K562 (cell line): ENCODE results near the gene KLHL6. TPM values are rescaled to one million over a fixed set of nuclear protein-coding genes. Genes with fewer than 3 reads are reported as not detected.
A peak's percentile ranks its signal among the peaks of the same experiment; 100 is the strongest.

ENCODE experiments used
- BDP1 ChIP-seq: IDR thresholded peaks from 3 replicates; pipeline ENCODE4 v1.6.1; 2011; ENCODE audit not compliant: insufficient read length, insufficient read depth
- COPS2 ChIP-seq: fragments of 450-650 bp; conservative IDR thresholded peaks from 2 replicates; pipeline ENCODE4 v1.6.1; 2016; ENCODE audit warnings: mild to moderate bottlenecking, moderate library complexity
- DACH1 ChIP-seq: fragments of 450-650 bp; IDR thresholded peaks from 2 replicates; pipeline ENCODE4 v1.6.1; 2018; ENCODE audit not compliant: partially characterized antibody
- DPF2 ChIP-seq: fragments of 450-650 bp; IDR thresholded peaks from 2 replicates; pipeline ENCODE4 v1.6.1; 2016
- FOSL1 ChIP-seq: fragments of 200-800 bp; sonication (Bioruptor generic); conservative IDR thresholded peaks from 2 replicates; pipeline ENCODE4 v1.6.1; 2016; ENCODE audit warnings: missing genetic modification characterization, missing compliant biosample characterization
- GATA2 ChIP-seq: sonication (generic); formaldehyde crosslinking; IDR thresholded peaks from 2 replicates; pipeline ENCODE4 v1.4.0; 2020; ENCODE audit warnings: mild to moderate bottlenecking, missing genetic modification reagents
- L3MBTL2 ChIP-seq: fragments of 450-650 bp; IDR thresholded peaks from 2 replicates; pipeline ENCODE4 v1.6.1; 2016; ENCODE audit warnings: mild to moderate bottlenecking, moderate library complexity
- MAFF ChIP-seq: IDR thresholded peaks from 2 replicates; pipeline ENCODE4 v1.6.1; 2012; ENCODE audit warnings: low read length, improper control_type of control experiment
- MAFG ChIP-seq: fragments of 450-650 bp; conservative IDR thresholded peaks from 2 replicates; pipeline ENCODE4 v1.6.1; 2016; ENCODE audit warnings: missing genetic modification characterization, missing compliant biosample characterization
- MED1 ChIP-seq: sonication (generic); formaldehyde crosslinking; IDR thresholded peaks from 2 replicates; pipeline ENCODE4 v1.8.1; 2023; ENCODE audit warnings: missing genetic modification reagents, borderline replicate concordance
- POLR2AphosphoS5 ChIP-seq: IDR thresholded peaks from 2 replicates; pipeline ENCODE4 v1.6.1; 2011; ENCODE audit warnings: mild to moderate bottlenecking, low read depth, low read length, moderate library complexity; ENCODE audit not compliant: control insufficient read depth, insufficient read depth
- SAP30 ChIP-seq: fragments of 200-600 bp; sonication (generic); IDR thresholded peaks from 2 replicates; pipeline ENCODE4 v1.6.1; 2012; ENCODE audit warnings: borderline replicate concordance, low read depth, mild to moderate bottlenecking, moderate library complexity, low read length, control low read depth, inconsistent platforms; ENCODE audit not compliant: insufficient read depth, poor library complexity, severe bottlenecking
- SNIP1 ChIP-seq: fragments of 450-650 bp; IDR thresholded peaks from 2 replicates; pipeline ENCODE4 v1.7.1; 2017; ENCODE audit warnings: low read depth, mild to moderate bottlenecking
- SP1 ChIP-seq: sonication (generic); formaldehyde crosslinking; IDR thresholded peaks from 2 replicates; pipeline ENCODE4 v1.8.1; 2022; ENCODE audit warnings: mild to moderate bottlenecking, missing genetic modification reagents
- ZNF146 ChIP-seq: IDR thresholded peaks from one replicate; pipeline ENCODE4 v1.6.1; 2018; ENCODE audit warnings: missing compliant biosample characterization; ENCODE audit not compliant: unreplicated experiment
- ZNF77 ChIP-seq: fragments of 250-450 bp; sonication (Bioruptor Pico); IDR thresholded peaks from 2 replicates; pipeline ENCODE4 v1.5.0; 2020
- polyA plus RNA-seq, 8 experiments: library from polyadenylated mRNA; depleted of rRNA in 4 of 8; stranded (reverse) in 5 of 8; unstranded in 3 of 8; fragments of >200 nt; fragmentation: Nextera tagmentation in 2 of 8; fragmentation: Illumina TruSeq in 1 of 8; extraction: Ambion mirVana in 2 of 8; extraction: Trizol in 1 of 8; gene quantifications; 2 replicates each; pipeline versions ENCODE4 v1.2.1 to v1.2.3, GENCODE V29; 2011 to 2014; ENCODE audit warnings: inconsistent platforms in 1 of 8, missing spikeins in 1 of 8
- total RNA-seq, 7 experiments: library from RNA; depleted of rRNA in 6 of 7; stranded (reverse); fragments of >200 nt in 6 of 7; fragmentation: Illumina TruSeq in 2 of 7; extraction: Trizol in 2 of 7; gene quantifications; 2 replicates each; pipeline versions ENCODE4 v1.2.1 to v1.2.3, GENCODE V29; 2011 to 2021; ENCODE audit warnings: low replicate concordance in 1 of 7
- TF ChIP-seq, protein P1 (sequence below), 2 experiments: fragments of 450-650 bp; conservative IDR thresholded peaks; 2 replicates each; pipeline ENCODE4 v1.6.1; 2017; ENCODE audit warnings: mild to moderate bottlenecking in 2 of 2, moderate library complexity in 2 of 2
- TF ChIP-seq, protein P2 (sequence below): fragments of 200-800 bp; sonication (Bioruptor generic); IDR thresholded peaks from 2 replicates; pipeline ENCODE4 v1.6.1; 2016; ENCODE audit warnings: missing genetic modification characterization, missing compliant biosample characterization
- TF ChIP-seq, protein P3 (sequence below): sonication (generic); formaldehyde crosslinking; IDR thresholded peaks from 2 replicates; pipeline ENCODE4 v1.5.0; 2020; ENCODE audit warnings: missing genetic modification reagents

The KLHL6 gene
- total and polyA plus RNA-seq, 9 of the 15 experiments (the other 6 are each of a cell fraction or from before 2014, with no cell fraction given): 0.18 to 2.1 (median 1.4) TPM

DNA sequence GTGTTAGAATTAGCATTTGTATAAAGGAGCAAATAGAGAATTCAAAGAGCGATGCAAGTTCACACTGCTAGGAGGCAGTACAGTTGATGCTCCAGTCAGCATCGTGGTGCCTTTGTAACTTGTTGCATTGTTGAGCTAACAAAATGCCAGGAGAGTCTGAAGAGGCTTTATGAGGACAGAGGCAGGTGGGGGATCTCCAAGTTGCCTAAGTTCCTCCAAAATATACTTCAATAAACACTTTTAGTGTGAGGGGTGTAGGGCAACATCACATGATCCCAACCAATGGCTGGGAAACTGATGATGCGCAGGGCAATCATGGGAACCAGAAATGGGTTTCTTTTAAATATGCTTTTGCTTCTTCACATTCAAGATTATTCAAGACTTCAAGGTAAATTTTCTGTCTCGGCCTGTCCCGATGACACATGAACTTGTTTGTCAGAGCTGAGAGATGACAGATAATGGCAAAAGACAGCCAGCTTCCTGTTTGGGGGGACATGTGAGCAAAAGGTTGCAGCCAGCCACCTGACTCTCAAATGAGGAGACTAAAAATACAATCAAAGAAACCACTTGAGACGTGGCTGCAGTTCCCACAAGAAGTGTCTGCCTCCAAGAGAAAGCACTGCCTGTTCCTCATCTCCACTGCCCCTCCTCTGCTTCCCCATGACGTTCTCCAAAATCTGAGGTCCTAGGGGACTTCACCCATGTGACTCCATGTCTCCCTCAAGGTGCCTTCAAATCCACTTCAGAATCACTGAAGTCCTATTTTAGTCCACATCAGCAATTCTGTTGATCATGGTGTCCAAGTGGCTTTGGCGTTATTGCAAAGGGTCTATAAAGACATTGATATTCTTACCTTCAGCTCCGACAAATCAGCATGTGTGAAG lies 39.3 kb downstream of the KLHL6 start (continued):
- TF ChIP-seq DACH1 (no peak), BDP1 (no peak), MAFG (tag) (peak; percentile 52), POLR2AphosphoS5 (no peak), MED1 (CRISPR knock-in tag) (no peak), GATA2 (peak; percentile 42; the same call in 1 of the 2 replicates), L3MBTL2 (peak; percentile 71), SP1 (CRISPR knock-in tag) (0 out of 2 replicates have a peak, but pooled peaks have one; percentile 36), MAFF (peak; percentile 26; the same call in 1 of the 2 replicates), ZNF77 (CRISPR knock-in tag) (no peak), FOSL1 (tag) (peak; percentile 55; the same call in 1 of the 2 replicates), SNIP1 (no peak), DPF2 (no peak), COPS2 (no peak), SAP30 (no peak), ZNF146 (CRISPR knock-in tag) (no peak)
- TF ChIP-seq, protein P1, sequence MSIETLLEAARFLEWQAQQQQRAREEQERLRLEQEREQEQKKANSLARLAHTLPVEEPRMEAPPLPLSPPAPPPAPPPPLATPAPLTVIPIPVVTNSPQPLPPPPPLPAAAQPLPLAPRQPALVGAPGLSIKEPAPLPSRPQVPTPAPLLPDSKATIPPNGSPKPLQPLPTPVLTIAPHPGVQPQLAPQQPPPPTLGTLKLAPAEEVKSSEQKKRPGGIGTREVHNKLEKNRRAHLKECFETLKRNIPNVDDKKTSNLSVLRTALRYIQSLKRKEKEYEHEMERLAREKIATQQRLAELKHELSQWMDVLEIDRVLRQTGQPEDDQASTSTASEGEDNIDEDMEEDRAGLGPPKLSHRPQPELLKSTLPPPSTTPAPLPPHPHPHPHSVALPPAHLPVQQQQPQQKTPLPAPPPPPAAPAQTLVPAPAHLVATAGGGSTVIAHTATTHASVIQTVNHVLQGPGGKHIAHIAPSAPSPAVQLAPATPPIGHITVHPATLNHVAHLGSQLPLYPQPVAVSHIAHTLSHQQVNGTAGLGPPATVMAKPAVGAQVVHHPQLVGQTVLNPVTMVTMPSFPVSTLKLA (conservative IDR thresholded peaks at IDR 0.05): no peak; a peak in 1 of 4 replicates
- TF ChIP-seq, protein P2, sequence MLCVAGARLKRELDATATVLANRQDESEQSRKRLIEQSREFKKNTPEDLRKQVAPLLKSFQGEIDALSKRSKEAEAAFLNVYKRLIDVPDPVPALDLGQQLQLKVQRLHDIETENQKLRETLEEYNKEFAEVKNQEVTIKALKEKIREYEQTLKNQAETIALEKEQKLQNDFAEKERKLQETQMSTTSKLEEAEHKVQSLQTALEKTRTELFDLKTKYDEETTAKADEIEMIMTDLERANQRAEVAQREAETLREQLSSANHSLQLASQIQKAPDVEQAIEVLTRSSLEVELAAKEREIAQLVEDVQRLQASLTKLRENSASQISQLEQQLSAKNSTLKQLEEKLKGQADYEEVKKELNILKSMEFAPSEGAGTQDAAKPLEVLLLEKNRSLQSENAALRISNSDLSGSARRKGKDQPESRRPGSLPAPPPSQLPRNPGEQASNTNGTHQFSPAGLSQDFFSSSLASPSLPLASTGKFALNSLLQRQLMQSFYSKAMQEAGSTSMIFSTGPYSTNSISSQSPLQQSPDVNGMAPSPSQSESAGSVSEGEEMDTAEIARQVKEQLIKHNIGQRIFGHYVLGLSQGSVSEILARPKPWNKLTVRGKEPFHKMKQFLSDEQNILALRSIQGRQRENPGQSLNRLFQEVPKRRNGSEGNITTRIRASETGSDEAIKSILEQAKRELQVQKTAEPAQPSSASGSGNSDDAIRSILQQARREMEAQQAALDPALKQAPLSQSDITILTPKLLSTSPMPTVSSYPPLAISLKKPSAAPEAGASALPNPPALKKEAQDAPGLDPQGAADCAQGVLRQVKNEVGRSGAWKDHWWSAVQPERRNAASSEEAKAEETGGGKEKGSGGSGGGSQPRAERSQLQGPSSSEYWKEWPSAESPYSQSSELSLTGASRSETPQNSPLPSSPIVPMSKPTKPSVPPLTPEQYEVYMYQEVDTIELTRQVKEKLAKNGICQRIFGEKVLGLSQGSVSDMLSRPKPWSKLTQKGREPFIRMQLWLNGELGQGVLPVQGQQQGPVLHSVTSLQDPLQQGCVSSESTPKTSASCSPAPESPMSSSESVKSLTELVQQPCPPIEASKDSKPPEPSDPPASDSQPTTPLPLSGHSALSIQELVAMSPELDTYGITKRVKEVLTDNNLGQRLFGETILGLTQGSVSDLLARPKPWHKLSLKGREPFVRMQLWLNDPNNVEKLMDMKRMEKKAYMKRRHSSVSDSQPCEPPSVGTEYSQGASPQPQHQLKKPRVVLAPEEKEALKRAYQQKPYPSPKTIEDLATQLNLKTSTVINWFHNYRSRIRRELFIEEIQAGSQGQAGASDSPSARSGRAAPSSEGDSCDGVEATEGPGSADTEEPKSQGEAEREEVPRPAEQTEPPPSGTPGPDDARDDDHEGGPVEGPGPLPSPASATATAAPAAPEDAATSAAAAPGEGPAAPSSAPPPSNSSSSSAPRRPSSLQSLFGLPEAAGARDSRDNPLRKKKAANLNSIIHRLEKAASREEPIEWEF (CRISPR knock-in tag): no peak
- TF ChIP-seq, protein P3, sequence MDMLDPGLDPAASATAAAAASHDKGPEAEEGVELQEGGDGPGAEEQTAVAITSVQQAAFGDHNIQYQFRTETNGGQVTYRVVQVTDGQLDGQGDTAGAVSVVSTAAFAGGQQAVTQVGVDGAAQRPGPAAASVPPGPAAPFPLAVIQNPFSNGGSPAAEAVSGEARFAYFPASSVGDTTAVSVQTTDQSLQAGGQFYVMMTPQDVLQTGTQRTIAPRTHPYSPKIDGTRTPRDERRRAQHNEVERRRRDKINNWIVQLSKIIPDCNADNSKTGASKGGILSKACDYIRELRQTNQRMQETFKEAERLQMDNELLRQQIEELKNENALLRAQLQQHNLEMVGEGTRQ (CRISPR knock-in tag): no peak
